OCI-M2 (cell line): Measurements from ENCODE around the gene BUD13.
"Not testable (repeated sequence)": the region's sequence is repeated elsewhere in the genome, so short reads cannot be mapped to it uniquely, and the experiment has no call there.

Experiments used
- DNase-seq: peaks from one replicate; lab custom pipeline; 2025; ENCODE audit not compliant: unreplicated experiment; lab: John Stamatoyannopoulos, UW

Gene BUD13

GRCh38 chr11:116762132-116762531, 10.7 kb downstream of the BUD13 start:
- no peak for DNase-seq

GRCh38 chr11:116756044-116756443, 16.7 kb downstream of the BUD13 start:
- DNase-seq = not testable (repeated sequence)

- no peak for DNase-seq
These were observed 22.6 kb downstream of the BUD13 start for GRCh38 chr11:116750070-116750718.

- DNase-seq = no peak
These were observed 30.7 kb downstream of the BUD13 start for GRCh38 chr11:116742104-116742503.

- DNase-seq = no peak
These were observed 32.0 kb downstream of the BUD13 start for GRCh38 chr11:116740741-116741140.

- DNase-seq = no peak
These were observed 33.8 kb downstream of the BUD13 start for GRCh38 chr11:116738975-116739374.

- no peak for DNase-seq
These were observed 36.0 kb downstream of the BUD13 start for GRCh38 chr11:116736763-116737162.

GRCh38 chr11:116733969-116734508, 38.7 kb downstream of the BUD13 start:
- DNase-seq = no peak

GRCh38 chr11:116733043-116733755, 39.6 kb downstream of the BUD13 start:
- no peak for DNase-seq

GRCh38 chr11:116732271-116733042, 40.3 kb downstream of the BUD13 start:
- peak; percentile 45 for DNase-seq

GRCh38 chr11:116731821-116732220, 41.0 kb downstream of the BUD13 start:
- DNase-seq = no peak

- no peak for DNase-seq
These were observed 41.6 kb downstream of the BUD13 start for GRCh38 chr11:116731097-116731761.

- no peak for DNase-seq
These were observed 42.2 kb downstream of the BUD13 start for GRCh38 chr11:116730601-116731000.

- DNase-seq = no peak
These were observed 42.6 kb downstream of the BUD13 start for GRCh38 chr11:116730241-116730561.

- no peak for DNase-seq
These were observed 43.1 kb downstream of the BUD13 start for GRCh38 chr11:116729501-116730240.

- no peak for DNase-seq
These were observed 44.8 kb downstream of the BUD13 start for GRCh38 chr11:116727990-116728389.

GRCh38 chr11:116725434-116726221, 47.2 kb downstream of the BUD13 start:
- no peak for DNase-seq

- DNase-seq = no peak
These were observed 48.0 kb downstream of the BUD13 start for GRCh38 chr11:116724813-116725212.

GRCh38 chr11:116723511-116723910, 49.3 kb downstream of the BUD13 start:
- no peak for DNase-seq

GRCh38 chr11:116721988-116722387, 50.8 kb downstream of the BUD13 start:
- no peak for DNase-seq
